GM20431 (cell line): ENCODE measurements around the gene CETP.

Experiments used
- in situ Hi-C: fragments of 300-500 bp; cut with MseI, MboI; formaldehyde crosslinking; loops from one replicate; pipeline ENCODE4 v1.15.0; 2020; ENCODE audit warnings: low sequenced_read_pairs; ENCODE audit not compliant: unreplicated experiment

CETP gene, protein sequence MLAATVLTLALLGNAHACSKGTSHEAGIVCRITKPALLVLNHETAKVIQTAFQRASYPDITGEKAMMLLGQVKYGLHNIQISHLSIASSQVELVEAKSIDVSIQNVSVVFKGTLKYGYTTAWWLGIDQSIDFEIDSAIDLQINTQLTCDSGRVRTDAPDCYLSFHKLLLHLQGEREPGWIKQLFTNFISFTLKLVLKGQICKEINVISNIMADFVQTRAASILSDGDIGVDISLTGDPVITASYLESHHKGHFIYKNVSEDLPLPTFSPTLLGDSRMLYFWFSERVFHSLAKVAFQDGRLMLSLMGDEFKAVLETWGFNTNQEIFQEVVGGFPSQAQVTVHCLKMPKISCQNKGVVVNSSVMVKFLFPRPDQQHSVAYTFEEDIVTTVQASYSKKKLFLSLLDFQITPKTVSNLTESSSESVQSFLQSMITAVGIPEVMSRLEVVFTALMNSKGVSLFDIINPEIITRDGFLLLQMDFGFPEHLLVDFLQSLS

DNA sequence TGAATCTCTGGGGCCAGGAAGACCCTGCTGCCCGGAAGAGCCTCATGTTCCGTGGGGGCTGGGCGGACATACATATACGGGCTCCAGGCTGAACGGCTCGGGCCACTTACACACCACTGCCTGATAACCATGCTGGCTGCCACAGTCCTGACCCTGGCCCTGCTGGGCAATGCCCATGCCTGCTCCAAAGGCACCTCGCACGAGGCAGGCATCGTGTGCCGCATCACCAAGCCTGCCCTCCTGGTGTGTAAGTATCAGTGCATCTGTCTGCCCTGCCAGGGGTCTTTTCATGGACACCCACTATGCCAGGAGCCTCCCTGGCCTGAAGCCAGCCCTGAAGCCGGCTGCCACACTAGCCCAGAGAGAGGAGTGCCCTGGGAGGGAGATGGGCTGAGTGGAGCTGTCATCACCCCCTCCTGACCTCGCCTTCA is at the start of gene CETP:
CETP (plus strand) TSS at position 100 of the 431 bp plus-strand sequence; CDS start at position 130, 30 bp downstream.
- in situ Hi-C loops: no loop called here

DNA sequence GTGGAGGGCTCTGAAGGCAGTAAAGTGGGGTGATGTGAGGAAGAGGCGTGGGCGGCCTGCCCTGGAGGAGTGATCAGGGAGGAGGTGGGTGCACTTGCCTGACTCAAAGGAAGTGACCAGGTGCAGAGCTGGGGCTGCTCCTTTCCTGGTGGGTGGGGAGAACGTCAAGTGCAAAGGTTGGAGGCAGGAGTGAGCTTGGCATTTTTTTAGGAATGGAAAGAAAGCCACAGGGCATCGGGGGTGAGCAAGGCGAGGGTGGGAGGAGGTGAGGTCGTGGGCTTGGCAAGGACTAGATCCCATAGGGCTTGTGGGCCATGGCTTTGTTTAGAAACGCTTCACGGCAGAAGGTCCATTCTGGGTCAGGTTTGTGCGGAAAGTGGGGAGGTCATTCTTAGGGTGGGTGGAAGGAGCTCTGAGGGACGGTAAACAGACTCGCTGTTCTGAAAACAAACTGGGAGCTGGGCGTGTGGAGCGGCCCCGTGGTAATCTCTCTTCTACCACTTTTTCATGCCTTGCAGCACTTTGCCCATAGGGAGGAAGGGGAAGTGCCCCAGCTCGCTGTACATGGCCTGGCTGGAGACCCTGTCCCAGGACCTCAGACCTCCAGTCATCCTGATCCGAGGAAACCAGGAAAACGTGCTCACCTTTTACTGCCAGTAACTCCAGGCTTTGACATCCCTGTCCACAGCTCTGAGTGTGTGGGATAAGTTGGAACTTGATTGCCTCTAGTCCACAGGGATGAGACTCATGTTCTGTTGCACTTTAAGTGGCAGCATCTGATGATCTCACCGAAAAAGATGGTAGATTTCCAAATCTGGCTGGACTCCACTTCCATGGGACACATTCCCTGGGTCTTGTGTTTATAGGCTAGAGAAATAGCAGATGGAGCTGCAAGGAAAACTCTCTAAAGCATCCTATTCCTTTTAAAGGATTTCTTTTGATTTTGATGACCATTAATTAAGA is 48.7 kb upstream of the CETP start:
- in situ Hi-C loops: no loop called here

DNA sequence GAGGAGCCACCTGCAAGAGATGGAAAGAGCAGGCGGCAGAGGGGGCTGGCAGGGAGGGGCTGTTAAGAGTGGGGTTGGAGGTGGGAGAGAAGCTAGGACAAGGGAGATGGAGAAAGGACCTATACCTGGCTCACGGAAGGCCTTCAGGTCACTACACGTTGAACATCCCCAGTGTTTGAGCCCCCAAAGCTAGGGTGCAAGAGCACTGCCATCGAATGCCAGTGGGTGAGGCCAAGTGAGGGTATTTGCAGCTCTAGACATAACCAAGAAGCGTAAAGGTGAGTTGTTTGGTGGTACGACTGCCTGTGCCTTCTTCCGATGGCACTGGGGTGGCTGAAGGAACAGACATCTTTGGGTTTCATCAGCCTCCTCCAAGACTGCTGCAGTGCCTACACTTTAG is 46.9 kb upstream of the CETP start:
- in situ Hi-C loops: no loop called here

DNA sequence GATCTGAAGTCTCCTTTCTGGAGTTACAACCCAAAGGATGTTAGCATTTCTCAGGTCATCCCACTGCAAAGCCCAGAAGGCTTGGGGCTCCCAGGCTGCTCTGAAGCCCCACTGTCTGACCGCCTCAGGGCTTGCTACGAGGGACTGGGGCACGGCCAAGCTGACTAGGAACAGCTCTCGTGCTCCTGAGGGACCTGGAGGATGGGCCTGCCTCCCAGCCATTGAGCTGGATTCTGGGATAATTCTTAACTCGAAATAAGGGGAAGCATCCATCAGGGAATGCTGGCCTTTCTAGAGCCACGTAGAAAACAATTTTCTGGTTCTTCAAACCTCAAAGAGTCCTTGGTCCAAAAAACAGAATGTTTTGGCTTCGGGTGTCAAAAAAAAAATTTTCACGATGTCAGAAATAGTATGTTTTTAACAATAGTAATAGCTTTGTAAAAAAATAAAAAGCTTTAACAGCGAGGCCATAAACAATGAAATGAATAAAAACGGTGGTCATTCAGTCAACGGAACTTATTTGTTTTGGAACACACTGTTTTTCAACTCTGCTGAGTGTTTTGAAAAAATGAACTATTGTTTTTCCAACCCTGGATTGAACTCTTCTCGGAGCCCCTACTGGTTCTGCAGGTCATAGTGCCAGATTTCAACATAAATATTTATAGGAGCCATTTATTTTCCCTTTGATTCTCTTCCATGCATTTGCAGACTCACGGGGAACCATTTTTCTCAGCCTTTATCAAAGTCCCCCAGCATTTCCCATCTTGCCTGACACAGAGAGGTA is 46.2 kb upstream of the CETP start:
- in situ Hi-C loops: no loop called here

DNA sequence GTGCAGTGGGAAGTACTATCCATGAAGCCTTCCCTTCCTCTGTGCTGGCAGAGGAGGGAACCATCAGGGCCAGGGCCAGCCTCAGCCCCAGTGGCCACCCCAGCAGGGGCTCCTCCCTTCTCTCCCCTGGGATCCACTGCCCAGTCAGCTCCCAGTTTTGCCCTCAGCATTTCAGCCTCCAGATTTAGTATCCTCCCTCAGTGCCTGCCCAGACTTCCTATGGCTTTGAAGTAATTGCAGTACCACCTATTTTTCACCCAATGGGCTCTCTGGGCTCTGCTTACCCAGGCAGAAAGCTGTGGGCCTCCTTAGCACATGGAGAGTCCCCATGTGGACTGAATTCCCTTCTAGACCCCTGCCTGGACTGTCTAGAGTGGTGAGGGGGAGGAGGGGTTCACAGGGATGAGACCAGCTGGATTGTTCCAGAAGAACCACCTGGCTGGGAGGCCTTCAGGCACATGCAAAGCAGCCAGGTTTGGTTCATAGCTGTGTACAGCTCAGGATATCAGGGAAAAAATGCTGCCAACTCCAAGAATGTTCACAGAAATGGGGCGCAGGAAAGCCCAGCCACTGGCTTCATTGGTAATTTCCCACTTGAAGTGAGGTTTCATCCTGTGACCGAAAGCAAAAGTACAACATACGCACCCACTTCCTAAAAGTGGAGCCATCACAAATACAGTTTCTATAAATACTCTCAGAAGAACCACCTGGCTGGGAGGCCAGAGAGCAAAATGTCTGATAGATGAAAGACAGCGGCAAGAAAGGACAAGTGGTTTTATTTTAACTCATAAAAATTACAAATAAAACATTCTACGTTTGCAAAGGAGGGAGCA is 45.0 kb upstream of the CETP start:
- in situ Hi-C loops: no loop called here

DNA sequence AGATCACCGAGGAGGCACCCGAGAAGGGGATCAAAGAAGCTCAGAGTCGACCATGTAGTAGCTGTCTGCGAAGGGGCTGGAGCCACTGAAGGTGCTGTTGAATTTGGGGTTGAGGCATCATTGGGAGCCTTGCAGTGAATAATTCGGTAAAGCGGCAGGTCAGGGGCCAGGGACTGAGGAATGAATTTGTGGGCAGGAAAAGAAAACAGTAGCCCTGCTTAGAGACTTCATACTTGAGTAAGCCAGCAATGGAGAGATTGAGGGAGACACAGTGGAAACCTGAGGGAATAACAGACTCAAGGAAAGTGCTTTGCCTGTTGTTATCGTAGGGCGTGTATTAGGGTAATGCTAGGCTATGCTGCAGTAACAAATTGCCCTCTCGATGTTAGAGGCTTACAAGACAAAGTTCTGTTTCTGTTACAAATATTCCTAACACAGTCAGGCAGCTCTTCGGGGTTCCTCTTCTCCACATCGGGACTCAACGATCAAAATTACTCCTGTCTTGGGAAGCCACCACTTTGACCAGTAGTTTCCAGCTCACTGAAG is 43.2 kb upstream of the CETP start:
- in situ Hi-C loops: no loop called here

DNA sequence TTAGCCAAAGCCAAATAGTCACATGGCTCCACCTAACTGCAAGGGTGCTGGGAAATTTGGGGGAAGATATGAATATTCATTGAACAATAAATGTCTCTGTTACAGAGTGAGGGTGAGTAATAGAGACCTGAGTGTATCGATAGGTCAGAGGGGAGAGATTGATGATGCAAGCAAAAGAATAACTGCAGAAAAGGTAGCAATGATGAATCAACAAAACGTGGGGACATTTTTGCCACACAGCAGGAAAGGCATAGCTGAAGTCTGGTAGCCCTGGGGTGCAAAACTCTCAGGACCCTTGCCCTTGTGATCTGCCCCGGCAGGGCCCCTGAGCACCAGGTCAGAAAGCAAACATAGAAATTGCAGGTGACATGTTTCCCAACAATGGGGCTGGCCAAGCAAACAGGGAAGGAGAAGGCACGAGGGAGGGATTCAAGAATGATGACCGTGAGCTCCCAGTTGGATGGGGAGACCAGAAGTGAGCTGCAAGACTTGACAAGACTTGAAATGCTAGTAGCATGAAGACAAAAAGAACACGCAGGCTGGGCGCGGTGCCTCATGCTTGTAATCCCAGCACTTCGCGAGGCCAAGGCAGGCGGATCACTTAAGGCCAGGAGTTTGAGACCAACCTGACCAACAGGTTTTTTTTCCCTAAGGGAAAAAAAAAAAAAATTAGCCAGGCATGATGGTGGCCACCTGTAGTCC is 42.5 kb upstream of the CETP start:
- in situ Hi-C loops: no loop called here

DNA sequence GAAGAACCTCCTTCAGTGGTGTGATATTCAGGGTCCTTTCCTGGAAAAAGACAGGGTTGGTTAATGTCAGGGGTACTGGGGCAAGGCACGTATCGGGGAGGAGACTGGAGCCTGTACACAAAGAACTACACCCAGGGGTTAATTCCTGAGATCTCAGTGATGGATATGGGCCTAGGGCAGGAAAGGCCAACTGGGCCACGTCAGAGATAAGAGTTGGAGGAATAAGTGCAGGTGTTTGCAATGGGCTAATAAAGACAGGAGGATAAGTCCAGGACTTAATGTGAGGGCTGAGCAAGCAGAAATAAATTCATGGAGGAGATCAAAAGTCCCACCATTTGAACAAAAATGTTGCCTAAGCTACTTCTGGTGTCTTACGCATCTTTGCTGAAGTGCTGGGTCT is 40.2 kb upstream of the CETP start:
- in situ Hi-C loops: no loop called here

DNA sequence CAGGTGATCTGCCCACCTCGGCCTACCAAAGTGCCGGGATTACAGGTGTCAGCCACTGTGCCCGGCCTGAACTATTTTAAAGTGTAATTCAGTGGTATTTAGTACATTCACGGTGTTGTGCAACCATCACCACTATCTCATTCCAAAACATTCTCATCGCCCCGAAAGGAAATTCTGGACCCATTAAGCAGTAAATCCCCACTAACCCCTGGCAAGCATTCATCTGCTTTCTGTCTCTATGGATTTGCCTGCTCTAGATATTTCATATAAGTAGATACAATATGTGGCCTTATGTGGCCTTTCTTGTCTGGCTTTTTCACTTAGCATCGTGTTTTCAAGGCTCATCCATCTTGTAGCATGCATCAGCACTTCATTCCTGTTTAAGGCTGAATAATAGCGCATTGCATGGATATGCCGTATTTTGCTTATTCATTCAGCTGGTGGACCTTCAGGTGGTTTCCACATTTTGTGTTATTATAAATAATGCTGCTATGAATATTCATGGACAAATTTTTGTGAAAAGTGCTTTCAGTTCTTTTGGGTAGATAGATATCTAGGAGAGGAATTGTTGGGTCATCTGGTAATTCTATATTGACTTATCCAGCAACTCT is 38.2 kb upstream of the CETP start:
- in situ Hi-C loops: no loop called here

DNA sequence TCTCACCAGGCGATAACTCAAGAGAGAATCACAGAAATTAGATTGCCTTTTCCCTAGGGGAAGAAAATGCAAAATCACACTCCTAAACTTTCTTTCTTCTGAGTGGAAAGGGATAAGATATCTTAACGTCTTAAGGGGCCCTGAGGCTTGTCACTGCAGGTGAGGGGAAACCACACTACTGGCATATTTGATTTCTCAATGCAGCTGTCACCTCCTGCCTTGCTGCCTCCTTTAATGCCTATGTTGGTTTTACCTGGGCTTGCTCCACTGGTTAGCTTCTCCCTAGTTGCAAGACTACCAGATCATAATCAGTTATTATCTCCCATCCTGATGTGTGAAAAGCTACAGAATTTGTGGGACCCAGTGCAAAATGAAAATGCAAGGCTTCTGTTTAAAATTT is 34.3 kb upstream of the CETP start:
- in situ Hi-C loops: no loop called here

DNA sequence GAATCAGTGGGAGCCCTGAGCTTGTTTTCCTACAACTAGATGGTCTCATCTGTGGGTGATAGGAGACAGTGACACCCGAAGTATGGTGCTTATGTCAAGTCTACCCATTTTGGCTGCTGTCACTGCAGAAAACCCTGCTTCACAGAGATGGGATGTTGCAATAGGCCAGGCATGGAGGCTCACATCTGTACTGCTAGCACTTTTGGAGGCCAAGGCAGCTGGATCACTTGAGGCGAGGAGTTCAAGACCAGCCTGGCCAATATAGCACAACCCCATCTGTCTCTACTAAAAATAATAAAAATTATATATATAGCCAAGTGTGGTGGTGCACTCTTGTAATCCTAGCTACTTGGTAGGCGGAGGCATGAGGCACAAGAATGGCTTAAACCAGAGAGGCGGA is 32.1 kb upstream of the CETP start:
- in situ Hi-C loops: no loop called here

DNA sequence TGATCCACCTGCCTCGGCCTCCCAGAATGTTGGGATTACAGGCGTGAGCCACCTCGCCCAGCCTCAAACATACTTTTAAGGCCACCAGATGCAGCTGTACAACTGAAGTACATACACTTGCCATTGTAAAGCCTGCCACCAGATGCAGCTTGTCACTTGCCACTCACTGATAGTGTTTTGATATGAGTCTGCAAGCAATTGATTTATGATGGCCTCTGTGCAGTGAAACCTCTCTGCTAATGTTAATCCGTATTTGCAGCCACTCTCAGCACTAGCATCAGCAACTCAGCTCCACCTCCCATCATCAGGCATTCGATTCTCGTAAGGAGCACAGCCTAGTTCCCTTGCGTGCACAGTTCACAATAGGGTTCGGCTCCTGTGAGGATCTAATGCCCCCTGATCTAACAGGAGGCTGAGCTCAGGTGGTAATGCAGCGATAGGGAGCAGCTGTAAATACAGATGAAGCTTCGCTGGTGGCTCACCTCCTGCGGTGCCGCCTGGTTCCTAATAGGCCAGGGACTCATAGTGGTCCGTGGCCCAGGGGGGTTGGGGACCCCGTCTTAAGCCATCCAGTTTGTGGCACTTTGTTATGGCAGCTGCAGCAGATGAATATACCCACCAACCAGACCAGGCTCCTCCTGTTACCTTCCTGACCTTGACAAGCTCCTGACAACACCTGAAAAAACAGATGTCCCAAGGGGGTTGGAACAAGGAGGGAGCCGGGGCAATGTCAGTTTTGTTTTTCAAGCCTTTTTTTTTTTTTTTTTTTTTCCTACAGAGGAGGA is 31.1 kb upstream of the CETP start:
- in situ Hi-C loops: no loop called here

DNA sequence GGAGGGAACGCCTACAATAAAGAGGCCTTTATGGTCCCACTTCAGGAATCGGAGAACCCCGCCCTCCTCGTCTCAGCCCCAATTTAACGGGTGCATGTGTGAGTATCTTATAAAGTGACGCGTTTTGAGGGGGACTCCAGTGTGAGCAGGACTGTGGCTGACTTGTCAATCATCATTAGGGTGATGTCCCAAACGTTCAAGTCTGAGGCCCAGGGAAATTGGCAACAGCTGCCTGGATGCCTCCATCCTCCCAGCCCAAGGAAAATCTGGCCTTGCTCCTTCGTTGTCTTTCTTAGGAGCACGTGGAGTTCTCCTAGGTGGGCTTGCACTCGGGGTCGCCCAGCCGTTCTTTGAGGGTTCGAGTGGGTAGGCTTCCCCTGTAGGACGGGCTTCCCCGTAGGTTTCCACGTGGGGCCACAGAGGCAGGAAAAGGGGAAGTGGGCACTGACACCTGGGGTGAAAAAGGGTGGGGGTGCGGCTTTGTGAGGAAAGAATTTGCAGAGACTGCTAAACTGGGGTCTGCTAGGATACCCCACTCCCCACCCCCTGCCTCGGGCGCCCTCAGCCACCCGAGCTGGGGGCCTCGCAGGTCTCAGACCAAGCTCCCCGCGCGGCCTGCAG is 30.4 kb upstream of the CETP start:
- in situ Hi-C loops: no loop called here

DNA sequence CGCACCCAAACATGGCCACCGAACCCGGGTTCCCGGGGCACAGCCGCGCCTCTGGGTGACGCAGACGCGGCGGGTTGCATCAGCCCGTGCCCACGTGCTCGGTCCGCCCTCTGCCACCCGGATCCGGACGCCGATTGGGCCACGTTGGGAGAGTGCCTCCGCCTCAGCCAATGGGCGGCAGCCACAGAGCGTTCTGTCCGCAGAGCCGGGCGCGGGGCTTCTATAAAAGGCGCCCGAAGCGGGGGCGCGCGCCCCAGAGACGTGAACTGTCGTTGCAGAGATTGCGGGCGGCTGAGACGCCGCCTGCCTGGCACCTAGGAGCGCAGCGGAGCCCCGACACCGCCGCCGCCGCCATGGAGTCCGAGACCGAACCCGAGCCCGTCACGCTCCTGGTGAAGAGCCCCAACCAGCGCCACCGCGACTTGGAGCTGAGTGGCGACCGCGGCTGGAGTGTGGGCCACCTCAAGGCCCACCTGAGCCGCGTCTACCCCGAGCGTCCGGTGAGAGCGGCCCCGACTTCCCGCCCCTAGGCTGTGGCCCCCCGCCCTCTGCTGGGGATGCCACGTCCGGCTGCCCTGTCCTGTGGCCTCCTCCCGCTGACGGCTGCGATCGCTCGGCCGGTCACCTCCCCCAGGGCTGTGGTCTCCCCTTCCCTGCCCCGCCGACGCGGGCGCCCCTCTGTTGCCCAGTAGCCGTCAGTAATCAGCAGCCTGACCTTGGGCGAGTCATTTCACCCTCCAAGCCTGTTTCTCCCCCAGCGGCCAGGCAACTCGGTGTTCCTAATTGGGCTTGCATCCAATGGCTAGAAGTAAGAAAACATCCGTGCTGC is 29.6 kb upstream of the CETP start, which contains the start of gene HERPUD1:
HERPUD1 (plus strand) TSS at position 251 of the 829 bp plus-strand sequence; CDS start at position 354, 103 bp downstream.
- in situ Hi-C loops: no loop called here

DNA sequence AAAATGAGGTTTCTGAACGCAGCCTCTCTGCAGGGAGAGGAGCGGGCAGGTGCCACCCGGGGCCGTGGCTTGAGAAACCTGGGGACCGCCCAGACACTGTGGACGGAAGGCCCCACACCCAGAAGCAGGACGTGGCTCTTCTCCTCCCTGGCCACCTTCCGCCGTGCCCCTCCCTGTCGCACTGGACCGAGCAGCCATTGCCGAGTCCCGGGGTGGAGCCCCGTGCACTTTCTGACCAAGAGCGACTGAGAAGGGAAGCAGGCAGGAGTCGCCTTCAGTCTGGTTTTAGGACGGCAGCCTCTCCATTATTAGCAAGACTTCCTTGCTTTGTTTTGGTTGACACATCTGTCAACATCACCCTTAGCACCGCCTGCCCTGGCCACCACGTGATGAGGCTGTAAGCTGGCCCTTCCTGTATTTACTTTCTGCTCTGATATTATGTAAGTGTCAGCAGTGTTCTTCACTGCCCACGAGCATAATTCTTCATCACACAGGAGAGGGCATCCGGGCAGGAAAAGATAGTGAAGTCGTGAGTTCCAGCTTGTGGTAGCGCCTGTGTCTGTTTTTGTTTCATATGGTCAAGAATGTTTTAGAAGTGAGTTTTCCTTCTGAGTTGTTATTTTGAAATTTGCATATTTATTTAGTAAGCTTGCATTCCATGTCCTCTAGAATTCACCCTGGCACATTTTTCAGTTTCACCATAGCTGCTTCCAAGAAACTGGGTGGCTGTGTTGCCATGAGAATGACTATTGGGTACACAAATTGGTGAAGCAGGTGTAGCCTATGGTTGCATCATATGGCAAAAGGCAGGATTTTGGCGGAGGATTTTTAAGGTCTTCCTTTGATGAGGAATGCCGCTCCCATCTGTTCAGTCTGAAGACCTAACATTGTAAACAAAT is 28.8 kb upstream of the CETP start:
- in situ Hi-C loops: no loop called here
